ENCODE data around the gene TULP4. TPM values are rescaled to one million over a fixed set of nuclear protein-coding genes. Genes with fewer than 3 reads are reported as not detected.

Gene TULP4
- total RNA-seq, 1 donor from 2014 or later: 21.9 TPM

DNA sequence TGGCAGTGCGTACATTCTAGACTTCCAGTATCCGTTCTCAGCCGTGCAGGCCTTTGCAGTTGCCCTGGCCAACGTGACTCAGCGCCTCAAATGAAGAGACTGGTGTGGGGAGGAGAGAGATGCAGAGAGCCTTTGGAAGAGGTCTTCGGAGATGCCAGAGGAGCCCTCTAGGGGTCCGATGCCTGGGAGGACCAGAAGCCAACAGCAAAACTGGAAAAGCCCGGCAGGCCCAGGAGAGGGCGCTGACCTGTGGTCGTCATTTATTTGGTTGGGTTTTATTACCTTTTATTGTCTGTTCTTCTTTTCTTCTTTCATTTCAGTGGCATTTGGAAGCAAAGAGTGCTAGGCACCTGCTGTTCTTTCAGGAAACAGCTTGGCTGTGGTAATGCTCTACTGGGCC is 194.3 kb downstream of the TULP4 start:
- Mint-ChIP-seq H3K9me3 (no peaks in the 10 kb centered on the region), H3K27ac (no peak overlapping the region), H3K4me3 (no peak overlapping the region), H3K27me3 (ENCODE audit: insufficient read depth) (no peaks in the 10 kb centered on the region), H3K4me1 (ENCODE audit: low read depth) (no peaks in the 10 kb centered on the region), H3K36me3 (ENCODE audit: low read depth) (no peaks in the 10 kb centered on the region)
- intact Hi-C loops (cut with micrococcal nuclease): no loop called here
- DNase-seq (ENCODE audit: low spot score): no peak

GRCh38 chr6:158507174-158507573 is 194.9 kb downstream of the TULP4 start:
- Mint-ChIP-seq H3K9me3 (no peaks in the 10 kb centered on the region), H3K27ac (no peak overlapping the region), H3K4me3 (no peak overlapping the region), H3K4me1 (ENCODE audit: low read depth) (no peaks in the 10 kb centered on the region), H3K36me3 (ENCODE audit: low read depth) (no peaks in the 10 kb centered on the region), H3K27me3 (ENCODE audit: insufficient read depth) (no peaks in the 10 kb centered on the region)
- intact Hi-C loops (cut with micrococcal nuclease): no loop called here
- DNase-seq (ENCODE audit: low spot score): no peak

DNA sequence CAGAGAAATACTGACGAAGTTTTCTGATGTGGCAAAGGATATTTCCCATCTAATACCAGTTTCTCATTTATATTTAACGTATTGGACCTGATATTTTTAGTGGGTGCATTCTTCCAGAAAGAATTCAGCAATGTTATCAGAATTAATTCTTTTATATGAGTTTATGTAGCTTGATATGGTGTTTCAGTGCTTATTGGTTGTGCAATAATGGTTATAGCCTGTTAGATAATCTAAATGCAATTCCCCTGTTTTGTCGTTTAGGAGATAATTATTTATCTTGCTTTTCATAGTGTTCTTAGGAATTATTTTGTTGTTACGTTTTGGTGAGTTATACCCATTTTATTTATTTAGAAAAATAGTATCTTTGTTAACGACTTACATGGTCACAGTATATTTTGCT is 196.2 kb downstream of the TULP4 start:
- intact Hi-C loops (cut with micrococcal nuclease): no loop called here
- Mint-ChIP-seq H3K4me1 (ENCODE audit: low read depth) (no peaks in the 10 kb centered on the region), H3K27ac (no peak overlapping the region), H3K36me3 (ENCODE audit: low read depth) (no peaks in the 10 kb centered on the region), H3K4me3 (no peak overlapping the region), H3K27me3 (ENCODE audit: insufficient read depth) (no peaks in the 10 kb centered on the region), H3K9me3 (no peaks in the 10 kb centered on the region)
- DNase-seq (ENCODE audit: low spot score): no peak

GRCh38 chr6:158509465-158509864 is 197.2 kb downstream of the TULP4 start:
- H3K27me3 Mint-ChIP-seq (ENCODE audit: insufficient read depth): no peaks in the 10 kb centered on the region
- no peaks in the 10 kb centered on the region for H3K36me3 Mint-ChIP-seq (ENCODE audit: low read depth)
- intact Hi-C loops (cut with micrococcal nuclease): no loop called here
- no peak overlapping the region for H3K4me3 Mint-ChIP-seq
- peaks cover 9% of the 10 kb centered on the region for H3K4me1 Mint-ChIP-seq (ENCODE audit: low read depth)
- H3K27ac Mint-ChIP-seq: no peak overlapping the region
- no peaks in the 10 kb centered on the region for H3K9me3 Mint-ChIP-seq
- DNase-seq (ENCODE audit: low spot score): no peak

- Mint-ChIP-seq H3K27me3 (ENCODE audit: insufficient read depth) (no peaks in the 10 kb centered on the region), H3K9me3 (no peaks in the 10 kb centered on the region), H3K4me1 (ENCODE audit: low read depth) (peaks cover 20% of the 10 kb centered on the region), H3K4me3 (no peak overlapping the region), H3K27ac (no peak overlapping the region), H3K36me3 (ENCODE audit: low read depth) (no peaks in the 10 kb centered on the region)
- intact Hi-C loops (cut with micrococcal nuclease): no loop called here
- no peak for DNase-seq (ENCODE audit: low spot score)
Measured at GRCh38 chr6:158512809-158513208, 200.5 kb downstream of the TULP4 start.

GRCh38 chr6:158514176-158514575 is 201.9 kb downstream of the TULP4 start:
- Mint-ChIP-seq H3K4me1 (ENCODE audit: low read depth) (peaks cover 34% of the 10 kb centered on the region), H3K36me3 (ENCODE audit: low read depth) (no peaks in the 10 kb centered on the region), H3K27me3 (ENCODE audit: insufficient read depth) (peaks cover 7% of the 10 kb centered on the region), H3K9me3 (no peaks in the 10 kb centered on the region), H3K27ac (no peak overlapping the region), H3K4me3 (no peak overlapping the region)
- no peak for DNase-seq (ENCODE audit: low spot score)
- intact Hi-C loops (cut with micrococcal nuclease): no loop called here

DNA sequence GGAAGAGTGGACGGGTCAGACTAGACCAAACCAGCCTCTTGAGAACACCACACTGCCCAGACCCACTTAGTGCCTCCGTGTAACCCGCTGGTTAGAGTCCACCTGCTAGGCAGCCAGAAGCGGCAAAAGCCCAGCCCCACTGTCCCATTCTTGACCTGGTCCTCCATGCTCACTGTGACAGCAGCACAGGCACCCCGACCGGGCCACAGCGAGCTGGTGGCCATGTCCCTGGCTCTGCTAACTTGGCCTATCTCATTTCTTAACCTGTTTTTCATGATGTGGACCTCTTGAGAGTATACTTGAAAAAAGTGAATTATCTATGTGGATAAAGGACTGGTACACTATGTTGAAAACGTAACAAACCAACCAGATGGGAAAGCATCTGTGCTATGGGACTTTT is 202.7 kb downstream of the TULP4 start:
- DNase-seq (ENCODE audit: low spot score): no peak
- Mint-ChIP-seq H3K4me3 (no peak overlapping the region), H3K9me3 (no peaks in the 10 kb centered on the region), H3K27ac (no peak overlapping the region), H3K4me1 (ENCODE audit: low read depth) (peaks cover 34% of the 10 kb centered on the region), H3K36me3 (ENCODE audit: low read depth) (no peaks in the 10 kb centered on the region), H3K27me3 (ENCODE audit: insufficient read depth) (peaks cover 8% of the 10 kb centered on the region)
- intact Hi-C loops (cut with micrococcal nuclease): no loop called here

DNA sequence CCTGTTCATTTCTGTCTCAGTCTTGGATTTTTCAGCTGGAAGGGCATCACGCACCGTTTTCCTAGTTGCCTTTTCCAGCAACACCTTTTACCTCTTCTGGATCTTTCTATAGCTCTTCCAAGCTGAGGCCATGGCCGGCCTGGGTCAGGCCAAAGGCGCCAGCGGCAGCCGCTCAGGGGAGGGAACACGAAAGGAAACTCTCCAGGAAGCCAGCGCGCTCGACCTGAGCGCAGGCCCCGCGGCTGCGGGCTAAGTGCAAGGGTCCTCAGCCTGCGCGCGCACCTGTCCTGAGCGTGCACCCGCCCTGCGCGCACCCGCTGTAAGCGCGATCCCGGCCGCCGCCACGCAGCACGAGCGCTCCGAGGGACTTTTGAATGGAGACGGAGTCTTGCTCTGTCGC is 203.8 kb downstream of the TULP4 start:
- no peak for DNase-seq (ENCODE audit: low spot score)
- Mint-ChIP-seq H3K4me3 (no peak overlapping the region), H3K27ac (no peak overlapping the region), H3K36me3 (ENCODE audit: low read depth) (no peaks in the 10 kb centered on the region), H3K4me1 (ENCODE audit: low read depth) (peaks cover 34% of the 10 kb centered on the region), H3K27me3 (ENCODE audit: insufficient read depth) (peaks cover 17% of the 10 kb centered on the region), H3K9me3 (no peaks in the 10 kb centered on the region)
- intact Hi-C loops (cut with micrococcal nuclease): no loop called here

- H3K9me3 Mint-ChIP-seq: no peaks in the 10 kb centered on the region
- DNase-seq (ENCODE audit: low spot score): no peak
- H3K36me3 Mint-ChIP-seq (ENCODE audit: low read depth): no peaks in the 10 kb centered on the region
- peaks cover 34% of the 10 kb centered on the region for H3K4me1 Mint-ChIP-seq (ENCODE audit: low read depth)
- H3K27ac Mint-ChIP-seq: no peak overlapping the region
- intact Hi-C loops (cut with micrococcal nuclease): no loop called here
- peak overlapping the region; percentile 1 for H3K4me3 Mint-ChIP-seq
- peaks cover 19% of the 10 kb centered on the region for H3K27me3 Mint-ChIP-seq (ENCODE audit: insufficient read depth)
Measured at GRCh38 chr6:158517038-158517437, 204.8 kb downstream of the TULP4 start.

DNA sequence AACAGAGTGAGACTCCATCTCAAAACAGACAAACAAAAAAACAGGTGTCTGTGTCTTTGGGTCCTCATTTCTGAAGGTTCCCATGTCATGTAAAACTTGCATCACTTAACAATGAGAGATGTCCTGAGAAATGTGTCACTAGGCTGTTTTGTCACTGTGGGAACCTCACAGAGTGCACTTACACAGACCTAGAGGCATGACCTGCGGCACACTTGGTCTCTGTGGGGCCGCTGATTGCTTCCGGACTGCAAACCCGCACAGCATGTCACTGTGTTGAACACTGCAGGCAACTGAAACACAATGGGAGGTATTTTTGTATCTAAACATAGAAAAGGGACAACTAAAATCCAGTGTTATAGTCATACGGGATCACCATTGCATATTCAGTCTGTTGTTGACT is 205.3 kb downstream of the TULP4 start:
- Mint-ChIP-seq H3K4me3 (peak overlapping the region; percentile 86), H3K36me3 (ENCODE audit: low read depth) (no peaks in the 10 kb centered on the region), H3K27ac (no peak overlapping the region), H3K9me3 (no peaks in the 10 kb centered on the region), H3K4me1 (ENCODE audit: low read depth) (peaks cover 34% of the 10 kb centered on the region), H3K27me3 (ENCODE audit: insufficient read depth) (peaks cover 19% of the 10 kb centered on the region)
- intact Hi-C loops (cut with micrococcal nuclease): no loop called here
- no peak for DNase-seq (ENCODE audit: low spot score)

DNA sequence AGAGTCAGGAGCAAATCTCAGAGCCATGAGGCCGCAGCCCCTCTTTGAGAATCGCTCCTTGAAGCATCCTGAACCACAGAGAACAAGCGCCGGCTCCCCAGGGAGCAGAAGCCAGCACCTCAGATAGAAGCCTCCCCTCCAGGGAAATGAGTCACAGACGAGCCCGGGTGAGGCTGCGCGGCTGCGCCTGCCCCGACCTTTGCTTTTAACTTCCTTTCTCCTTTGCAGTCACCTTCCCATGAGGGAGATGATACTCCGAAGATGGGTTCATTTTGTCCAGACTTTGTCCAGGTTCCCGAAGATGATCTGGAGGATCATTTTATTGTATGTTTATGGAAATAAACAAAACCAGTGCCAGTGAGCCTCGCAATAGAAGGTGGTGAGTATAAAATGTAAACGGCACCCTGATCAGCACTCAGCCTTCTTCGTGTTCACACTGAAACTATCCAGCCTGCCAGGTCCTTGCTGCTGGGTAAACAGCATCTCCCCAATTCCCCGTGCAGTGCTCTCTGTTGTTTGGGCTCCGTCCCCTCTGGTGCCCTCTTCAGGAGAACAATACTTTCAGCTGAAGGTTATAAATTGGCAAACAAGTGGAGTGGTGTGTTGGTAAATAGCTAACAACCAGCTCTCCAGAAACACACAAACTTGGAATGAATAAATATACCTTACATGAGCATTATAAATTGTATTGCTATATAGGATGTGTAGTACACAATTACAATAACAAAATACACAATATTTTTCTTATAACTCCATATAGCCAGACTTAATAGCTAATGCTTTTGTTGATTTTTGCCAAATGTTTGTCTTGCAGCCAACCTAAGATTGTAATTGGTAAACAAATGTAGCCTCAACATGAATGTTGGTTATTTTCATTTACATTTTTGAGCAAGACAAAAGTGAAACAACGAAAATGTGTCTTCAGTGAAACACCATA is 206.2 kb downstream of the TULP4 start:
- Mint-ChIP-seq H3K4me3 (peak overlapping the region; percentile 86), H3K4me1 (ENCODE audit: low read depth) (peaks cover 34% of the 10 kb centered on the region), H3K27me3 (ENCODE audit: insufficient read depth) (peaks cover 20% of the 10 kb centered on the region), H3K27ac (peak overlapping the region; percentile 87), H3K36me3 (ENCODE audit: low read depth) (no peaks in the 10 kb centered on the region), H3K9me3 (no peaks in the 10 kb centered on the region)
- intact Hi-C loops (cut with micrococcal nuclease): loop anchor here (1.0 kb wide), 5 partner anchors 18 to 350 kb away; partner anchors contain the start of genes GTF2H5, SERAC1 and TMEM181
- peak; percentile 60 for DNase-seq (ENCODE audit: low spot score)

DNA sequence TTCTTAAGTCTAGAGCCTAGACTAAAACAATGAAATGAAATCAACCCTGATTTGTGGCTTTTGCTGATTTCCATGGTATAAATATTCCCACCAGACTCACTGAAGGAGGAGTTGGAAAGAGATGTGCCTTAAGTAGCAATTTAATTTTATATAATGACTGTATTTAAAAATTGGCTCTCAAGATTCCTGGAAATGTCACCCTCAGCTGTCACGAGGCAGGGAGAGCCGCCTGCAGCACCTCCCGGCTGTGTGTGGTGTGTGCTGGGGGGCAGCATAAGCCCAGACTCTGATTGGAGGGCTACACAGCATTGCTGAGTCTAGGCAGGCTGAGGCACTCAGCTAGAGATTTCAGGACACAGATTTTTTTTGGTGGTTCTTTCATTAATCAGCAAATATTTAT is 207.0 kb downstream of the TULP4 start:
- Mint-ChIP-seq H3K36me3 (ENCODE audit: low read depth) (no peaks in the 10 kb centered on the region), H3K27me3 (ENCODE audit: insufficient read depth) (peaks cover 22% of the 10 kb centered on the region), H3K9me3 (no peaks in the 10 kb centered on the region), H3K4me3 (no peak overlapping the region), H3K4me1 (ENCODE audit: low read depth) (peaks cover 27% of the 10 kb centered on the region), H3K27ac (no peak overlapping the region)
- DNase-seq (ENCODE audit: low spot score): no peak
- intact Hi-C loops (cut with micrococcal nuclease): no loop called here

DNA sequence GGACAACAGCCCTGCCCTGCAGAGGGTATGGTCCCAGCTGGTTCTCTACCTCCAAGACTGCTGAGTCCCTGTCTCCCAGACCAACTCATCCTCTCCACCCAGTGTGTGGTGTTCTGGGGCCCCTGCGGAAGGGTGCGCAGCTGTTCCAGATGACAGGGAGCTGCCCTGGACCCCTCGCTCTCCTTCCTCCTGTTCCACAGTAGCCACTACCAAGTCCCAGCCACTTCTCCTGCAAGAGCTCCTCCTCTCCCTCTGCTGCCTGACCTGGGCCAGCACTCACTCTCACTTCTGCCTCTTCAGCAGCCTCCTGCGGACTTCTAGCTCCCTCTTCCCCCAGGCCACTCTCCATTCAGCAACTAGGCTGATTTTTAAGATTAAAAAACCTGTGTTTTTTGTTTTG is 207.5 kb downstream of the TULP4 start:
- H3K9me3 Mint-ChIP-seq: no peaks in the 10 kb centered on the region
- H3K27me3 Mint-ChIP-seq (ENCODE audit: insufficient read depth): peaks cover 22% of the 10 kb centered on the region
- H3K4me3 Mint-ChIP-seq: no peak overlapping the region
- no peak for DNase-seq (ENCODE audit: low spot score)
- intact Hi-C loops (cut with micrococcal nuclease): no loop called here
- H3K27ac Mint-ChIP-seq: no peak overlapping the region
- H3K4me1 Mint-ChIP-seq (ENCODE audit: low read depth): peaks cover 23% of the 10 kb centered on the region
- H3K36me3 Mint-ChIP-seq (ENCODE audit: low read depth): no peaks in the 10 kb centered on the region

All from activated T-helper 1 cell treated with anti-CD3 and anti-CD28 coated beads, Interleukin-12 subunit alpha, Interleukin-12 subunit beta, Interleukin-2, Interleukin-4 antibody, amounts not matched to agents 30 ng/mL and 10 ng/mL and 1 ng/mL, durations not matched to agents 14 hours and 24 hours and 36 hours (primary cell).